ENCODE results near the gene TMEM61. TPM values are rescaled to one million over a fixed set of nuclear protein-coding genes. Genes with fewer than 3 reads are reported as not detected.

TMEM61 gene
- total and polyA plus RNA-seq, 2 of the 8 experiments (the other 6 are each of a cell fraction or from before 2014, with no cell fraction given) = 0.54 to 1.4 TPM

- no peak for TF ChIP-seq RXRA (IDR thresholded peaks at IDR 0.05; ENCODE audit: insufficient read depth, low read depth, low read length)
Measured at GRCh38 chr1:54982739-54983138, 2.3 kb downstream of the TMEM61 start (continued).

Measured in H1 (cell line).